RKO (cell line): Measurements from ENCODE around the gene PLA1A.
A peak's percentile ranks its signal among the peaks of the same experiment; 100 is the strongest.
"Not testable (repeated sequence)": the region's sequence is repeated elsewhere in the genome, so short reads cannot be mapped to it uniquely, and the experiment has no call there.

ENCODE experiments used
- DNase-seq: peaks from one replicate; pipeline ENCODE4 v3.0.0-alpha.2; 2016; ENCODE audit warnings: low spot score

PLA1A gene

DNA sequence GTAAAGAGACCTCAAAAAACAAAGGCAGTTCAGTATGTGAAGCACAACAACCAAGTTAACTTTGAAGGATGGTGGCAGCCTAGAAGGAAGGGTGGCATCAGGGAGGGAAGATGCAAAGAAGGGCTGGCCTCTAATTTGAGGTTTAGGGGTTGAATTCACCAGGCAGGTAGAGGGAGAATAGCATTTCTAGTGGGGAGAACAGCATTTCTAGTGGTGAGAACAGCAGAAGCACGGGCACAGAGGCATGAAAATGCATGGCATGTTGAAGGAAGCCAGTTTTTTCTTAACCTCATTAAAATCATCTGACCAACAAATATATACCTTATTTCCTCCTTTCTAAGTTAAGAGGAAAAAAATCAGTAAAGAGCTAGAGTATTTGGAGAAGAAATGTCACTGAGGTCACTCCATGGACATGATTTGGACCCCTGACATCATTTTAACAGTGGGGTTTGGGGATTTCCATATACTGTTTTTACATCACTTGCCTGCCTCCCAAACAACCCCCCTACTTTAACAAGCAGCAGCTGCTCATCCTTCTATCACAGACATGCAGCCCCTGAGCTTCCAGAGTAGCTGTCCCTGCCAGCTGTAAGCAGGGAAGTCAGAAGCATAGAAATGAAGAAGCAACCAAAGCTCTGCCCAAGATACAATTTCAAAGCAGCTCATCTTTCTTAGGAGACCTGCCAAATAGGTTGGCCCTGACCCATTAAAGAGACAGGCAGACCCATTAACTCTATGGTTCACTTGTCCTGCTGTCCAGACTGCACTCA is 65.1 kb downstream of the PLA1A start:
- DNase-seq: no peak

DNA sequence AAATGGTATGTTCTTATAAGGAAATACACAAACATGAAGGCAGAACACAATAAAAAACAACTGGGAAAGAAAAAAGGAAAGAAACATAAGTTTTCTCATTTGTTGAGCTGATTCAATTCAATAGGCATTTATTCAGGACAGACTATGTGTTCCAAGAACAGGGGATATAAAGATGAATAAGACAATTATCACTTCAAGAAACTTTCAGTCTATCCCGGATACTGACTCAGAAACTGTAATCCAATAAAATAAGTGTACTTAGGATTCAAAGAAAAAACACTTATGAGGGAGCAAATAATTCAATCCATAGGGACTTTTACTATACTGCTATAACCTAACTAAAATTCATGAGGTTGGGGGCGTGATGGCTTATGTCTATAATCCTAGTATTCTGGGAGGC is 66.2 kb downstream of the PLA1A start:
- no peak for DNase-seq

DNA sequence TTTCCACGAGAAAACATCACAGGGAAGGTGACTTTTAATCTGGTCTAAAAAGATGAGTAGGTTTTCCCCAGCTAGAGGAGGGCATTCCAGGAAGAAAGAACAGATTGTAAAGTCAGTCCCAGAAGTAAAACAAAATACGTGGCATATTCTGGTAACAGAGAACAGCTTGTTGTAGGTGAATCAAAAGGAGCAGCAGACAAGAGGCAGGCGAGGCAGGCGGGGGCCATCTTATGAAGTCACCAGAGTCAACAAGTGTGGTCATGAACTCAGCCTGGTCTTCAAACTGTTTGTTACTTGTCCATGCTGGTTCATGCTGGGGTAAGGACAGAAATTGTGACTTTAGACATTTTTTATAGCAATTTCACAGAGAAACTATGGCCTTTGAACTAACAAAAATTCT is 66.7 kb downstream of the PLA1A start:
- no peak for DNase-seq

DNA sequence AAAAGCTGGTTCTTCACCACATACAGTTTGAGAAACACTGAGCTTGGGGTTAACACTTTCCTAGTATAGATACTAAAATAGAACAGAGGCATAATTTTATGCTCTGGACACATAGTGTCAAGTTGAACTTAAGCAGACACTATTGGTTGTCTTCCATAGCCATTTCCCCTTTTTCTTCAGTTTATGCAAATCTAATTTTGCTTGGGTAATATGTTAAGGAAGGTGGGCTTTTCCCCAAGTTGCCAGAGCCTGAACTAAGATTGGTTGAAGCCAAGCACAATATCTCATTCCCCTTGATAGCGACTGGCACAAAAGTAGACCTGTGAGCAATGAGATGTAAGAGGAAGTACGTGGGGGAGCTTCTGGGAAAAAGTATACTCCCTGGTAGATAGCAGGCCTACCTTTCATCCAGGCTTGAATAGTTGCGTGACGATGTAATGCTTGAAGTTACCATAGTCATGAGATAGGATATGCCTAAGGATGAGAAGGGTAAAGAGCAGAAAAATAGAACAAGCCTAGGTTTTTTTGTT is 67.2 kb downstream of the PLA1A start:
- DNase-seq: no peak

DNA sequence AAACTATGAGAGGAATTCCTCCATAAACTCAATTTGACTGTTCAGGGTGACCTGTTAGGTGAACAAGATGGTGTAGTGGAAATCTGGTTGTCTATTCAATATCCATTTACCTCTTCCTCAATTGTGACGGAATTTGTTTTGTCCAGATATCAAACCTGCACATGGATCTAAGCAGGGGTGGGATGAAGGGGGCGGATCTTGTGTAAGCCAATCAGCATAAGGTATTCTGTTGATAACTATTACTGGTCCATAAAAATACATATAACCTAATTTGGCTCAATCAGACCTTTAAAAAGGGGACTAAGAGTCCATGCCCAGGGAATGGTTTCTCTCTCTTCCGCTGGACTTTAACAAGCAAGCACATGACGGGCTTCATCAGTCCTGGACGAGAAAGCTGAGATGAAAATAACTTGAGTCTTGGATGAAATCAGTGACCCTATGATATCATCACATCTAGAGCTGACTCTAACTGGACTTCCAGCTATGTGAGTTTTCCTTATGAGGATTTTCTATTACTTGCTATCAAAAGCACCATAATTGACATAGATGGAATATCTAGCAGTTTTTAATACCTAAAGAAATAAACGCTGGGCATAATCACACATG is 68.4 kb downstream of the PLA1A start:
- no peak for DNase-seq

DNA sequence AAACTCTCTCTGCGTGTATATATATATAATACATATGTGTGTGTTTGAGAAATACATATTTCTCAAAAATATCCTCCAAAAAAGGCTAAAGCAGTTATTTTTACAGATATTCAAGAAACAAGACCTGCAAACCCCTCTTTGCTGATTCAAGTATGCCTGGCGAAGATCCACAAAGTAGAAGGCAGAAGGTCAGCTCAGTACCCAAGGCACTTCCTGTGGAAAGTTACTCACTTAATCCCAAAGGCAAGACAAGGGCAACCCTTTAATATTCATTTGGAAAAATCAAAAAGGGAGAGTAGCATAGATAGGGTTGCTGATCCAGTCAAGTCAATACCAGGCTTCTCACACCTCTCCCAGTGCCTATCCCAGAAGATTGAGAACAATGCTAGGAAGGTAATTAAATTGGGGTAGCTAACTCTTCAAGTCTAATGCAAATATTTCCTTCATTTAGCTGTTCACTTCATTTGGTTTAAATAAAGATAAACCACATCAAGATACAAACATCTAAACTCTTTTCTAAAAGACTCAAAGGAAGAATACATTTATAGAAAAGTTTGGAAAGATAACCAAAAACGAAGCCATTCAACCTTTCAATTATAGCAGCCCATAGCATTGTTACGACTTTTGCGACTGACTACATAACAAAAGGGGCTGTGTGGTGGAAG is 72.4 kb downstream of the PLA1A start:
- no peak for DNase-seq

DNA sequence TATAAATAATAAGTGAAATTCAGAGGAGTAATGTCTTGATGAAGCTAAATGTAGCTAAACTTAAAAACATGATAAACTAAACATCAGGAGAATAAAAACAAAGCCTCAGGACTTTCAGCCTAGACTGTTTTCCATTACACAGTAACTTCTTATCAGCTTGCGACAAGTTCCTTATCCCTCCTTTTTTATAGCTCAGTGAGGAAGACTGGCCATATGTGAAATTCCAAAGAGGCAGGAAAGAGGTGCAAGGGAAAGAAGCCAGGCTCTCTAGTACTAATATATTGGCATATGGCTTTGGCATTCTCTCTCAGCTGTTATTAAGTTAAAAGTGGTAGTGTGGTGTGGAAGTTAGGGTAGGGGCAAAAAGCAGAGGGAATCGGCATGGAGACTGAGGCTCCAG is 75.1 kb downstream of the PLA1A start:
- DNase-seq: no peak

DNA sequence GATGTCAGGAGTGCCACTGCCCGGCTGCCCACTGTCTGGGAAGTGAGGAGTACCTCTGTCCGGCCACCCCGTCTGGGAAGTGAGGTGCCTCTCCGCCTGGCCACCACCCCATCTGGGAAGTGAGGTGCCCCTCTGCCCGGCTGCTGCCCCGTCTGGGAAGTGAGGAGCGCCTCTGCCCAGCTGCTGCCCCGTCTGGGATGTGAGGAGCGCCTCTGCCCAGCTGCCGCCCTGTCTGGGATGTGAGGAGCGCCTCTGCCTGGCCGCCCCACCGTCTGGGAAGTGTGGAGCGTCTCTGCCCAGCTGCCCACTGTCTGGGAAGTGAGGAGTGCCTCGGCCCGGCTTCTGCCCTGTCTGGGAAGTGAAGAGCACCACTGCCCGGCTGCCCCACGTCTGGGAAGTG is 76.2 kb downstream of the PLA1A start:
- DNase-seq: no peak

DNA sequence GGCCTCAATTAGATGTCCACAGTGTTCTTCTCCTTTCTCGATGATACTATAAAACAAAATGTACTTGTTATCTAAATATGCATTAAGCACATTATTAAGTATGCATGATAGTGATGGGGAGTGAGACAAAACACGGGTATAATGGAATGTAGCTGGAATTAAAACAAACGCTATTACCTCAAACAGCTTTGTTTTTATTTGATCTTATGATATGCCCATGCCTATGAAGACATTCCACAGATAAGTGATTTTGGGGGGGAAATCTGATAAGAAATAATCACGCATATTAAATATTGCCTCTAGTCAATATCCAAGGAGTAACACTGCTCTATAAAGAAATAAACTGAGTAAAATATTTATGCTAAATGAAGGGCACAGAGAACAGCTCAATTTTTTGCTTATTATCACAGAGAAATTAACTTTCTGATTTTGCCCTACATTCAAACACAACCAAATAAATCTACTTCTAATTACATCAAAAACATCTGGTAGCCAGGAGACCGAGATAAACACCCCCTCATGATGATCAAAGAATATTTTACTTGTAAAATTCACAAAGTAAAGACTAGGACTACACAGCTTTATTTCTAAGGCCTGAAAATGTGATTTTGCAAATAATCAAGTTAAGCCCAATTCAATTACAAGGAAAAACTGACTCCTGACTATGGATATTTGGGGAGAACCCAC is 77.6 kb downstream of the PLA1A start:
- no peak for DNase-seq

DNA sequence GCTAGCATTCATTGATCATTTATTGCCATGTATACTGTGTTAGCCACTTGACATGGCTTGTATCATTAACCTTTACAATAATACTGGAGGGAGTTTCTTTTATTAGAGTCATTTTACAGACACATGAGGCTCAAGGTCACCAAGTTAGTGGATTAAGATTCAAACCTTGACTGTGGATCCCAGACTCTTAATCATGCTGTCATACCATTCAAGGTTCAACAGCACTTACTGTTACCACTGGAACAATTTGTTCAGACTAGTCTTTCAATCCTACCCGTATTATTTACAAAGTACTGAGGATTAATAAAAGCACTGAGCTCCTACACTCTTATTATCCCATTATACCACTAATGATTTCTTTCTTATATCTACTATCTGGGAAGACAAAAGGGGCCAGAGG is 78.3 kb downstream of the PLA1A start:
- DNase-seq: peak; percentile 25

DNA sequence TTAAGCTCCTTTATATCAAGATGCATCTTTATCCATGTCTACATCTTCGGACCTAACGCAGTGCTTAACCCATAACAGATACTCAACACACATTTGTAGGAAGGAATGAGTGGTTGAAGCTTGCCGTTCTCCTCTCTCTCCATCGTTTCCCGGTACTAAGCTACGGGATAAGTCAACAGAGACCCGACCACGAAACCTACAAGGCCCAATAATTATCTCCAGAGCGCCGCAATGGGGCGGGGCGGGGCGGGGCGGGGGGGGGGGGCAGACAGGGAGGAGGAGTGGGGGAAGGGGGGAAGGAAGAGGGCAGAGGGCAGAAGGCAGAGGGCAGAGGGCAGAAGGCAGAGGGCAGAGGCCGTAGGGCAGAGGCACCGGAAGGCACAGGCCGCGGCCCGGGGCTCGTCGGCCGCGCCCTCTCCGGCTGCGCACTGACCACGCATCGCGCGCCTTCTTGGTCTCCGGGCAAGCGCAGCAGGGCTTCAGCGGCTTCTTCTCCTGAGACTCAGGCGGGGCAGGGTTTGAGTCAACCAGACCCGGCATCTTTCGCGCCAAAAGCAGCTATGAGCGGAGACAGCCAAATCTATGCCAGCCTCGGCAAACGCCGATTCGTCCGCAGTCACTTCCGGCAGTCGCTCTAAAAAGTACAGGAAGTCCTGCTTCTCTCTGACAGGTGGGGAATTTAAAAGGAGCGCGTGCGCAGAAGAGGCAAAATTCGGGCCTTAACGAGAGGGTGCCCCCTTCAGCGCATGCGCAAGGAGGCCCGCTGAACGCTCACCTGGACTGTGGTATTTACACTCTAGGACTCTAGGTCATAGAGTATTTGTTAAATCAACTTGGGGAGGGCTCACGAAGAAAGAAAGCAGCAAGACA is 79.3 kb downstream of the PLA1A start, which contains the start of gene COX17:
Gene COX17, minus strand, starts transcription at position 636 of the 870 bp plus-strand sequence. Its CDS starts 96 bp downstream, at position 540.
- DNase-seq: peak; percentile 97

DNA sequence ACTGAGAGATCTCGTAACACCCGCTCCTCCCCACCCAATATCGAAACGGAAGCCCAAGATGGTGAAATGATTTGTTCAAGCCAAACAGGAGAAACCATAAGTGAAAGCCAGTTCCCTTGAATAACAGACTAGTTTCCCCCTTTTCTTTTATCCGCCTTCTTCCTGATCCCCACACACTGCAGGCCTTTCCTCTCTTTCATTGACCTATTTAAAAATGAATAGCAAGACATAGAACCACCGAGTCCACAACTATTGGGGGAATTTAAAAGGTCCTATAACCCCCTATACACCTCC is 79.9 kb downstream of the PLA1A start:
- DNase-seq: no peak

DNA sequence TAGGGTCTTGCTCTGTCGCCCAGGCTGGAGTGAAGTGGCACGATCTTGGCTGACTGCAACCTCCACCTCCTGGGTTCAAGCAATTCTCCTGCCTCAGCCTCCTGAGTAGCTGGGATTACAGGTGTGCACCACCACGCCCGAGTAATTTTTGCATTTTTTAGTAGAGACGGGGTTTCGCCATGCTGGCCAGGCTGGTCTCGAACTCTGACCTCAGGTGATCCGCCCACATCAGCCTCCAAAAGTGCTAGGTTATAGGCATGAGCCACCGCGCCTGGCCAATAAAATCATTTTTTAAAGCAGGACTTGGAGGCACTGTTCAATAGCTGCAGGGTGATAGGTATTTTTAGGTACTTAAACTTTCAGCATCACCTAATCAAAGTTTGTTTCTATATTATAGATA is 80.5 kb downstream of the PLA1A start:
- not testable (repeated sequence) for DNase-seq
